Activated CD4-positive, alpha-beta T cell treated with anti-CD3 and anti-CD28 coated beads, Interleukin-2, amount 50 U/mL, for 1 hour (primary cell): ENCODE data around the gene B9D2.
"Not testable (repeated sequence)": the region's sequence is repeated elsewhere in the genome, so short reads cannot be mapped to it uniquely, and the experiment has no call there.

Experiments used
- DNase-seq: peaks from one replicate; pipeline ENCODE4 v3.0.0-alpha.2; 2020

B9D2 gene

GRCh38 chr19:41386442-41386841 lies 22.5 kb upstream of the B9D2 start:
- DNase-seq: no peak

GRCh38 chr19:41384351-41384750 lies 20.4 kb upstream of the B9D2 start:
- DNase-seq: no peak

GRCh38 chr19:41381536-41381935 lies 17.6 kb upstream of the B9D2 start:
- not testable (repeated sequence) for DNase-seq

GRCh38 chr19:41377977-41378709 lies 14.2 kb upstream of the B9D2 start:
- DNase-seq: no peak

GRCh38 chr19:41376998-41377365 lies 13.0 kb upstream of the B9D2 start:
- DNase-seq: no peak

GRCh38 chr19:41376241-41376997 lies 12.5 kb upstream of the B9D2 start, which contains the start of gene TMEM91:
Gene TMEM91, plus strand, starts transcription at chr19:41376533. Its CDS starts 1,777 bp downstream, at chr19:41378310.
- DNase-seq: no peak

GRCh38 chr19:41373993-41374392 lies 10.0 kb upstream of the B9D2 start:
- no peak for DNase-seq

GRCh38 chr19:41372501-41372900 lies 8.6 kb upstream of the B9D2 start:
- DNase-seq: no peak

GRCh38 chr19:41371541-41371940 lies 7.6 kb upstream of the B9D2 start:
- DNase-seq: no peak

- DNase-seq: not testable (repeated sequence)
These were observed 7.2 kb upstream of the B9D2 start for GRCh38 chr19:41371119-41371518.

GRCh38 chr19:41369769-41370168 lies 5.8 kb upstream of the B9D2 start:
- DNase-seq: no peak

- DNase-seq: no peak
These were observed 3.9 kb upstream of the B9D2 start for GRCh38 chr19:41367848-41368301.

- DNase-seq: no peak
These were observed 2.1 kb upstream of the B9D2 start for GRCh38 chr19:41366089-41366488.

GRCh38 chr19:41364524-41365391 lies 809 bp upstream of the B9D2 start:
- no peak for DNase-seq

GRCh38 chr19:41363371-41363752 lies 587 bp downstream of the B9D2 start:
- no peak for DNase-seq

- DNase-seq: no peak
These were observed 1.7 kb downstream of the B9D2 start for GRCh38 chr19:41362143-41362847.

GRCh38 chr19:41359741-41360140 lies 4.2 kb downstream of the B9D2 start:
- no peak for DNase-seq

GRCh38 chr19:41357746-41358145 lies 6.2 kb downstream of the B9D2 start:
- DNase-seq: no peak

- no peak for DNase-seq
These were observed 6.8 kb downstream of the B9D2 start for GRCh38 chr19:41356984-41357739.

- no peak for DNase-seq
These were observed 8.1 kb downstream of the B9D2 start for GRCh38 chr19:41355802-41356201.

GRCh38 chr19:41355035-41355434 lies 8.9 kb downstream of the B9D2 start:
- no peak for DNase-seq
